Skeletal muscle satellite cell (primary cell): ENCODE data around the gene CC2D1A.

Source experiments
- H3K27me3 ChIP-seq: 2 replicates; pipeline ENCODE4 v1.7.0; 2013; ENCODE audit warnings: low read length; ENCODE audit not compliant: control insufficient read depth, insufficient read depth
- H3K36me3 ChIP-seq: 2 replicates; pipeline ENCODE4 v1.7.0; 2013; ENCODE audit warnings: mild to moderate bottlenecking, control low read depth, low read length; ENCODE audit not compliant: insufficient read depth
- H3K4me1 ChIP-seq: 2 replicates; pipeline ENCODE4 v1.7.0; 2013; ENCODE audit warnings: low read length; ENCODE audit not compliant: control insufficient read depth, insufficient read depth
- H3K4me2 ChIP-seq: 2 replicates; pipeline ENCODE4 v1.7.0; 2013; ENCODE audit warnings: mild to moderate bottlenecking, low read length
- H3K4me3 ChIP-seq: 2 replicates; pipeline ENCODE4 v1.7.0; 2013; ENCODE audit warnings: low read length
- H3K9ac ChIP-seq: 2 replicates; pipeline ENCODE4 v1.7.0; 2013; ENCODE audit warnings: mild to moderate bottlenecking, low read depth, low read length, moderate library complexity
- H3K9me3 ChIP-seq: replicated peaks from 2 replicates; pipeline ENCODE4 v1.7.0; 2013; ENCODE audit warnings: mild to moderate bottlenecking, control low read depth, low read length

CC2D1A gene

GRCh38 chr19:13881251-13881691 lies 24.7 kb upstream of the CC2D1A start:
- peak overlapping the region; percentile 18 for H3K9ac ChIP-seq
- no peak overlapping the region for H3K4me3 ChIP-seq

DNA sequence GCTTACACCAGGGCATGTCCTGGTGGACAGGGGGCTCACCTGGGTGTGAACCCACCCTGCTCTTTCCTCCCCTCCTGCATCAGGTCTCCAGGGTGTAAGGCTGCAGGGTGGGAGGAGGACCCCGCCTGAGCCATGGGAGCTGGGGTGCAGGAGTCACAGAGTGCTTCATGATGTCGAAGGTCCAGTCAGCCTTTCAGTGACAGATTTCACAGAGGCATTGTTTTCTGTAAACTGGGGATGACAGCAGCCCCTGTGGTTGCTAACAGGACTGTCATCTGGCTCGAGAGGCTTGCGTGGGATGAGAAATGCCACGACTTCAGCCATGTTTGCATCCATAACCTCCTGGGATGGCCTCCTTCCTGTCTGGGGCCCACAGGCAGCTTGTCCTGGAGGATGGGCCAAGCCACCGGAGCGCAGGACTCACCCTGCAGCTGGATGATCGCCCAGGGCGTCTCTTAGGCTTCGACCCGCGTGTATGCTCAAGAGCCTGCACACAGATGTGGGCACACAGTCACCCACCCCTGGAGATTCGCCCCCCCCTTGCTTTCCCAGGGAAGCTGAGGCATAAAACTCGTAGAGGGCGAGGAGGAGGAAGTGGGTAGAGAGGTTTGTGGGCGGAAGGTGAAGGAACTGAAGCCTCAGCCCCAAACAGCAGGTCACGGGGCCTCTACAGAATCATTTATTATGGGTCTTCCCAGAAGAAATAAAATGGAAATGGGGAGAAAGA lies 24.1 kb upstream of the CC2D1A start:
- Histone ChIP-seq H3K36me3 (no peaks in the 10 kb centered on the region), H3K9me3 (no peaks in the 10 kb centered on the region), H3K27me3 (no peaks in the 10 kb centered on the region), H3K9ac (peak overlapping the region; percentile 18), H3K4me3 (no peak overlapping the region), H3K4me2 (peak overlapping the region; percentile 39), H3K4me1 (peaks cover 24% of the 10 kb centered on the region)

More at GRCh38 chr19:13881251-13881691, 24.7 kb upstream of the CC2D1A start:
- no peaks in the 10 kb centered on the region for H3K27me3 ChIP-seq
- no peaks in the 10 kb centered on the region for H3K36me3 ChIP-seq
- H3K4me2 ChIP-seq = peak overlapping the region; percentile 39
- H3K9me3 ChIP-seq = no peaks in the 10 kb centered on the region
- H3K4me1 ChIP-seq = peaks cover 24% of the 10 kb centered on the region

DNA sequence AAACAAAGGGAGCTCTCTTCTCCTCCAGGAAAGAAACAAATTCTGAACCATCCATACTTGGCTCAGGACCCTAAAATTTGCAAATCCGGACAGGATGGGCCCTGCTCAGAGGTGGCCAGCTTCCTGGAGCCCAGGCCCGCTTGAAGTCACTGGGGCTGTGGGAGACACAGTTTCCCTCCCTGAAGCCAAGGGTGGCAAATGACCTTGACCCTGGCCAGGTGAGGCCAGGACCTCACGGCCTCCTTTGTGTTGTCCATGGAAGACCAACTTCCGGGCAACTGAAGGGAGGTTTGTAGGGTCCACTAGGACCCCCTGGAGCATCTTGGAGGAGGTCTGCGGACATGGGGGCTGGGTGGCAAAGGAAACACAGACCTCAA lies 23.6 kb upstream of the CC2D1A start:
- no peak overlapping the region for H3K9ac ChIP-seq
- no peaks in the 10 kb centered on the region for H3K27me3 ChIP-seq
- H3K4me2 ChIP-seq = no peak overlapping the region
- no peaks in the 10 kb centered on the region for H3K9me3 ChIP-seq
- no peak overlapping the region for H3K4me3 ChIP-seq
- no peaks in the 10 kb centered on the region for H3K36me3 ChIP-seq
- peaks cover 29% of the 10 kb centered on the region for H3K4me1 ChIP-seq

DNA sequence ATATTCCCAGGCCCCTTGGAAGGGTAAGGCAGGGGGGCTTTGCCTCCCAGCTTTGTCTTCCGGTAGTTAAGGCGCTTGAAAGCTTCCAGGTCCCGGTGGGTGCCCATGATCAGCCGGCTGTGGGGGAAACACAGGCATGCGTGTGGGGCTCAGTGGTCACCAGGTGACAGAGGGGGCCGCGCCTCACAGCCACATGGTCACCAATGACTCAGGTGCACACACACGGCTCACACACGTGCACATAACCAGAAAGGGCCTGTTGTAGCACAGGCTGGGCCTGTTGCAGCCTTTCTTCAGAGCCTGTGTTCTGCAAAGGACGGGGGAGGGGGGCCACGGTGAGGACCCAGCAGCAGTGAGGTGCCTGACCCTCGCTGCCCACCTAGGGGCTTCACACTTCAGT lies 23.2 kb upstream of the CC2D1A start:
- H3K9ac ChIP-seq = no peak overlapping the region
- no peak overlapping the region for H3K4me3 ChIP-seq
- no peaks in the 10 kb centered on the region for H3K36me3 ChIP-seq
- H3K4me2 ChIP-seq = no peak overlapping the region
- peaks cover 32% of the 10 kb centered on the region for H3K4me1 ChIP-seq
- no peaks in the 10 kb centered on the region for H3K9me3 ChIP-seq
- no peaks in the 10 kb centered on the region for H3K27me3 ChIP-seq

- no peak overlapping the region for H3K4me2 ChIP-seq
- H3K27me3 ChIP-seq = no peaks in the 10 kb centered on the region
- H3K9me3 ChIP-seq = no peaks in the 10 kb centered on the region
- no peak overlapping the region for H3K4me3 ChIP-seq
- H3K9ac ChIP-seq = no peak overlapping the region
- H3K4me1 ChIP-seq = peaks cover 32% of the 10 kb centered on the region
- H3K36me3 ChIP-seq = no peaks in the 10 kb centered on the region
Observed at GRCh38 chr19:13883516-13884064, 22.4 kb upstream of the CC2D1A start.

DNA sequence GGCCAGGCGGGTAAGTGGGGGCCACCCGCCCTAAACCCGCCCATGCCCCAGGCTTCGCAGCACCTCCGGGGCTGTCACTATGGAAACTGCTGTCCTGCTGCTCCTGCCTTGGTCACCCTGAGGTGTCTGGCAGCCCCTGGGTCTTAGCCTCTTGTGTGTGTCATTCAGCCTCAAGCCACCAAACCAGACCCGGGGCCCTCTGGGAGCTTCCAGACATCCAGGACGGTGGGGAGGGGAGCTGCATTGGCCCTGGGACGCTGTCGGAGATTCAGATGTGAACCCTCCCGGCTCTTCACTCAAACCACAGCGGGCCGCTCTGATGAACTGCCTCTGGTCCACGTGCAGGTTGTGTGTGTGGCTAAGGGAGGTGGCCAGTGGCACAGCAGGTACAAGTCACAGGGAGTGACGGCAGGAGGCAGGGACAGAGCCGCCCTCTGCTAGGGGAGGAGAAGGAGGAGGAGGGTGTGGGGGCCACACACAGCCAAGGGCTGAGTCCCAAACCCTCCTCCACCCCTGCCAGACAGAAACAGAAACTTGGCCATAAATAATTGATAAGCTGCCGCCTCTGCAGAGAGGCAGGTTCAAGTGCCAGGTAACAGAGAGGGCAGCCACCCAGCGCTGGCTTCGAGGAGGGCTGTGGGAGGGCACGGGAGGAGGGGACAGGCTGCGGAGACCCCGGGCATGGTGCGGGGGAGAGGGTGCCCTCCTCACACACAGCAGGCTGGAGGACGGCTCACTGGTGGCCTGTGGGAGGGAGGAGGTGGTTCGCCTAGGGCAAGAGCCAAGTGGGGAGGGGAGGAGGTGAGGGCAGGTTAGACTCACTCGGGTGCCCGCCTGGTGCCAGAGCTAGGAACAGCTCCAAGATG lies 21.0 kb upstream of the CC2D1A start:
- no peaks in the 10 kb centered on the region for H3K36me3 ChIP-seq
- H3K27me3 ChIP-seq = no peaks in the 10 kb centered on the region
- no peak overlapping the region for H3K4me2 ChIP-seq
- no peak overlapping the region for H3K4me3 ChIP-seq
- no peak overlapping the region for H3K9ac ChIP-seq
- H3K4me1 ChIP-seq = peaks cover 30% of the 10 kb centered on the region
- no peaks in the 10 kb centered on the region for H3K9me3 ChIP-seq

DNA sequence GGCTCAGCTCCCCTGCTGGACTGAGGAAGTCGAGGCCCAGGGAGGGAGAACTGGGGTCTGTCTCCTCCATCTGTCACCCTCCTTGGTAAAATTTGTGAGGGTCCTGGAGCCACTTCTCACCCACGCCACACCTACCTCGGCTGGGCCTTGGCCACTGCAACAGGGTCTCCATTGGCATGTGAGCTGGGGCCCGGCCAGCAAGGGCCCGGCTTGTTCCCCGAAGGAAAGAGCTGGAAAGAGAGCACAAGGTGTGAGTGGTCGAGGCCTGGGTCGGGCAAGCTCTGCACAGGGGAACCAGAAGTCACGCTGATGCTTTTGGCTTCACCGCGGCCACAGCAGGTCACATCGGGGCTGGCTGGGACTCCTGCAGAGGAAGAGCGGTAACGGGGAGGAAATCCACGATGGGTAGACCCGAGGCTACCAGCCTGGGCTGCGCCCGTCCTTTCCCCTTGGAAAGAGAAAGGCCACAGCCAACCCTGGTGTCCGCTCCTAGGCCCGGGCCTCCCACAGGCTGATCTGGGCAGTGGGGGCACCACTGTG lies 20.1 kb upstream of the CC2D1A start:
- no peaks in the 10 kb centered on the region for H3K36me3 ChIP-seq
- no peak overlapping the region for H3K4me3 ChIP-seq
- H3K9me3 ChIP-seq = no peaks in the 10 kb centered on the region
- no peak overlapping the region for H3K4me2 ChIP-seq
- H3K4me1 ChIP-seq = peaks cover 23% of the 10 kb centered on the region
- no peak overlapping the region for H3K9ac ChIP-seq
- no peaks in the 10 kb centered on the region for H3K27me3 ChIP-seq

GRCh38 chr19:13887018-13887436 lies 19.0 kb upstream of the CC2D1A start:
- no peak overlapping the region for H3K4me2 ChIP-seq
- H3K4me3 ChIP-seq = no peak overlapping the region
- peaks cover 11% of the 10 kb centered on the region for H3K4me1 ChIP-seq
- H3K9ac ChIP-seq = no peak overlapping the region
- H3K36me3 ChIP-seq = no peaks in the 10 kb centered on the region
- H3K27me3 ChIP-seq = no peaks in the 10 kb centered on the region
- H3K9me3 ChIP-seq = no peaks in the 10 kb centered on the region

- Histone ChIP-seq H3K4me3 (no peak overlapping the region), H3K9ac (no peak overlapping the region)
Observed at GRCh38 chr19:13887517-13887916, 18.5 kb upstream of the CC2D1A start.

GRCh38 chr19:13888281-13888680 lies 17.7 kb upstream of the CC2D1A start:
- Histone ChIP-seq H3K9ac (no peak overlapping the region), H3K27me3 (no peaks in the 10 kb centered on the region), H3K9me3 (no peaks in the 10 kb centered on the region), H3K4me1 (peaks cover 8% of the 10 kb centered on the region), H3K36me3 (no peaks in the 10 kb centered on the region), H3K4me2 (no peak overlapping the region), H3K4me3 (no peak overlapping the region)

More at GRCh38 chr19:13887517-13887916, 18.5 kb upstream of the CC2D1A start:
- Histone ChIP-seq H3K36me3 (no peaks in the 10 kb centered on the region), H3K9me3 (no peaks in the 10 kb centered on the region), H3K4me2 (no peak overlapping the region), H3K4me1 (peaks cover 8% of the 10 kb centered on the region), H3K27me3 (no peaks in the 10 kb centered on the region)

DNA sequence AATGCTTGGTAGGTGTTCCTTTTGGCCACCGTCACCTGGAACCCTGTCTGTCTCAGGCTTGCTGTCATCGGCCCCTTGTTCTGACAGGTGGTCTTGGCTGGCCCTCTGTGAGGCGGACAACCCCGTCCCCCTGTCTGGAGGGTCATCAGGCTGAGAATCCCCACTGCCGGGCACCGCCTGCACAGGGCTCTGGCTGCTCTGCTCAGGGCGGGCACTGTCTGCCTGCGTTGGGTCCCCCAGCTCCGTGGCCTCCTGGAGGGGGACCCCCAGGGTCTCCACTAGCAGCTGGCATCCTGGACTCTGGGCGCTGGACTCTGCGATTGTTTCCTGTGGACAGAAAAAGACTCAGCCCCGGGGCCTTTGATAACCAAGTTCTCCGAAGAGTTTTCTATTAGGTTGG lies 15.9 kb upstream of the CC2D1A start:
- H3K36me3 ChIP-seq = no peaks in the 10 kb centered on the region
- no peak overlapping the region for H3K9ac ChIP-seq
- no peak overlapping the region for H3K4me3 ChIP-seq
- H3K4me2 ChIP-seq = no peak overlapping the region
- H3K27me3 ChIP-seq = no peaks in the 10 kb centered on the region
- peaks cover 8% of the 10 kb centered on the region for H3K4me1 ChIP-seq
- no peaks in the 10 kb centered on the region for H3K9me3 ChIP-seq
